ENCODE data around the gene ABCA6. TPM values are rescaled to one million over a fixed set of nuclear protein-coding genes. Genes with fewer than 3 reads are reported as not detected.
"Not testable (repeated sequence)": the region's sequence is repeated elsewhere in the genome, so short reads cannot be mapped to it uniquely, and the experiment has no call there.

Gene ABCA6
- total RNA-seq, 1 donor from 2014 or later, result 25.7 TPM

DNA sequence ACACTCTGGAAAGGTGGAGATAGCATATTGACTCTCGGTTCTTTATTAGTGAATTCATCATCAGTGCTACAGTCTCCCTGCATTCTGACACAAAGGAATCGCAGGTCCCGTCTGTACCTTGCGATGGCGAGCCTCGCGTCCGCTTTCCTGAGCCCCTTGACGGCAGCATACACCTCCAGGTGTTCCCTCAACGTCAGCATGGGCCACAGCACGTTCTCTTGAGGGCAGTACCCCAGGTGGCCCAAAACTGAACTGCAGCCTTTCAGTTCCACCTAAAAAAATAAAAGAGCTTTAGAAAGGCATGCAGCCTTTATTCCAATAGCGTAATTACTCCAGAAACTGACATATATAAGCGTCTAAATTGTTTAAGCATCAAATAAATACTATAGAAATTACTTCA is 56.8 kb downstream of the ABCA6 start:
- ATAC-seq (no peak), DNase-seq (ENCODE audit: missing footprints) (no peak)
- intact Hi-C loops (cut with DNase I), result no loop called here

DNA sequence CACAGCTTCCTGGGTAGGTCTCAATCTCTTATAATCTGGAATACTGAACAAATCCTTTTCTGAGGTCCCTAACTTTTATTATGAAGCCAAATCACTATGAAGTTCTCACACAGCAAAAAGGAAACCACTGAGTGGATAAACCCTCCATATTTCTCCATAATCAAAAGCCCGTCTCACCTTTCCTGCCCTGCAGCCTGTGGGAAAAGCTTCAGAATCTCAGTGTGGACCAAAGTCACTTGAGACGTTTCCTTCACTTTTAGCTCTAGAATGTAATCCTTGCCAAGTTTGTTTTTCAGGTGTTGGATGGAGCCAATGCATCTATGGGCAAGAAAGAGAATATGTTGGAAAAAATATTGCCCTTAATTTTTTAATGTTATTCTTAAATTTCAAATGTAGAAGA is 59.0 kb downstream of the ABCA6 start:
- DNase-seq (ENCODE audit: missing footprints), result no peak
- no peak for ATAC-seq
- intact Hi-C loops (cut with DNase I), result no loop called here

DNA sequence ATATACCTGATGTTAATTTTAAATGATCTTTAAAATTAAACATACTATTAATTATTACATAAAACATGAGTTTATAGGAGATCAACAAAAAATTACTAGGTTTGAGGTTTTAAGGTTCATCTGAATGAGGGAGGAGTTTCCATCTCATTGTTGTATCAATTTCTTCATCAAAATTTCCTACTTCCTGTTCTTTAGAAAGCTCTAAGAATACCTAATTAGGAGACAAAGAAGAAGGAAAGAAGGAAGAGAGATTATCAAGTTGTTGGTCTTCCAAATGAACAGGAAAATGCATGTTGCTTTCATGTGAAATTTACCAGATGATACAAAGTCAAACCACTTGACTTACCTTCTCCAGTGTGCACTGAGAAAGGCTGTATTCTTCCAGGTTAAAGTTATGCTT is 62.8 kb downstream of the ABCA6 start:
- intact Hi-C loops (cut with DNase I), result no loop called here
- no peak for ATAC-seq

DNA sequence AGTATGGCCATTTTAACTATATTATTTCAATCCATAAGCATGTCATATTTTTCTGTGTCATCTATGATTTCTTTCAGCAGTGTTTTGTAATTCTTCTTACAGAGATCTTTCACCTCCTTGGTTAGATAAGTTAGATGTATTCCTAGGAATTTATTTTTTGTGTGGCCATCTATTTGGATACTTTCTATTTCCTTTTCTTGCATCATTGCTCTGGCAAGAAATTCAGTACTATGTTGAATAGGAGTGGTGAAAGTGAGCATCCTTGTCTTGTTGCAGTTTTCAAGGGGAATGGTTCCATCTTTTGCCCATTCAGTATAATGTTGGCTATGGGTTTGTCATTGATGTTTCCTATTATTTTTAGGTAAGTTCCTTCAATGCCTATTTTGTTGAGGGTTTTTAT is 65.9 kb downstream of the ABCA6 start:
- ATAC-seq, result no peak
- intact Hi-C loops (cut with DNase I), result no loop called here
- DNase-seq (ENCODE audit: missing footprints), result no peak

More for the DNA sequence above, 62.8 kb downstream of the ABCA6 start:
- DNase-seq (ENCODE audit: missing footprints), result no peak

DNA sequence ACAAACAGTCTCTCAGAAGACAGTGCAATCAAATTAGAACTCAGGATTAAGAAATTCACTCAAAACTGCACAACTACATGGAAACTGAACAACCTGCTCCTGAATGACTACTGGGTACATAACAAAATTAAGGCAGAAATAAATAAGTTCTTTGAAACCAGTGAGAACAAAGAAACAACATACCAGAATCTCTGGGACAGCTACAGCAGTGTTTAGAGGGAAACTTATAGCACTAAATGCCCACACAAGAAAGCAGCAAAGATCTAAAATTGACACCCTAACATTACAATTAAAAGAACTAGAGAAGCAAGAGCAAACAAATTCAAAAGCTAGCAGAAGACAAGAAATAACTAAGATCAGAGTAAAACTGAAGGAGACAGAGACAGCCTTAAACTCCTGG is 68.3 kb downstream of the ABCA6 start:
- DNase-seq (ENCODE audit: missing footprints); intact Hi-C loops (cut with DNase I); ATAC-seq: not testable (repeated sequence)

DNA sequence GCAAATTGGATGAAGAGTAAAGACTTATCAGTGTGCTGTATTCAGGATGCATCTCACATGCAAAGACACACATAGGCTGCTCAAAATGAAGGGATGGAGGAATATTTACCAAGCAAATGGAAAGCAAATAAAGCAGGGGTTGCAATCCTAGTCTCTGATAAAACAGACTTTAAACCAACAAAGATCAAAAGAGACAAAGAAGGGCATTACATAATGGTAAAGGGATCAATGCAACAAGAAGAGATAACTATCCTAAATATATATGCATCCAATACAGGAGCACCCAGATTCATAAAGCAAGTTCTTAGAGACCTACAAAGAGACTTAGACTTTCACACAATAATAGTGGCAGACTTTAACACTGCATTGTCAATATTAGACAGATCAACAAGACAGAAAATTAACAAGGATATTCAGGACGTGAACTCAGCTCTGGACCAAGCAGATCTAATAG is 68.9 kb downstream of the ABCA6 start:
- intact Hi-C loops (cut with DNase I); ATAC-seq; DNase-seq (ENCODE audit: missing footprints): not testable (repeated sequence)

DNA sequence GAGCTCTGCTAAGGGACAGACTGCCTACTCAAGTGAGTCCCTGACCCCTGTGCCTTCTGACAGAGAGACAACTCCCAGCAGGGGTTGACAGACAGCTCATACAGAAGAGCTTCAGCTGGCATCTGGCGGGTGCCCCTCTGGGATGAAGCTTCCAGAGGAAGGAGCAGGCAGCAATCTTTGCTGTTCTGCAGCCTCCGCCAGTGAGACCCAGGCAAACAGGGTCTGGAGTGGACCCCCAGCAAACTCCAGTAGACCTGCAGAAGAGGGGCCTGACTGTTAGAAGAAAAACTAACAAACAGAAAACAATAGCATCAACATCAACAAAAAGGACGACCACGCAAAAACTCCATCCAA is 70.5 kb downstream of the ABCA6 start:
- DNase-seq (ENCODE audit: missing footprints); ATAC-seq; intact Hi-C loops (cut with DNase I): not testable (repeated sequence)

DNA sequence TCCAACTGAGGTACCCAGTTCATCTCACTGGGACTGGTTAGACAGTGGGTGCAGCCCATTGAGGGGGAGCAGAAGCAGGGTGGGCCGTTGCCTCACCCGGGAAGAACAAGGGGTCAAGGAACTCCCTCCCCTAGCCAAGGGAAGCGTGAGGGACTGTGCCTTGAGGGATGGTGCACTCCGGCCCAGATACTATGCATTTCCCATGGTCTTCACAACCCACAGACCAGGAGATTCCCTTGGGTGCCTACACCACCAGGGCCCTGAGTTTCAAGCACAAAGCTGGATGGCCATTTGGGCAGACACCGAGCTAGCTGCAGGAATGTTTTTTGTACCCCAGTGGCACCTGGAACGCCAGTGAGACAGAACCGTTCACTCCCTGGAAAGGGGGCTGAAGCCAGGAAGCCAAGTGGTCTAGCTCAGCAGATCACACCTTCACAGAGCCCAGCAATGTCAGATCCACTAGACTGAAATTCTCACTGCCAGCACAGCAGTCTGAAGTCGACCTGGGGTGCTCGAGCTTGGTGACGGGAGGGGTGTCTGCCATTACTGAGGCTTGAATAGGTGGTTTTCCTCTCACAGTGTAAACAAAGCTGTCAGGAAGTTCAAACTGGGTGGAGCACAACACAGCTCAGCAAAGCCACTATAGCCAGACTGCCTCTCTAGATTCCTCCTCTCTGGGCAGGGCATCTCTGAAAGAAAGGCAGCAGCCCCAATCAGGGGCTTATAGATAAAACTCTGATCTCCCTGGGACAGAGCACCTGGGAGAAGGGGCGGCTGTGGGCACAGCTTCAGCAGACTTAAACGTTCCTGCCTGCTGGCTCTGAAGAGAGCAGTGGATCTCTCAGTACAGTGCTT is 71.1 kb downstream of the ABCA6 start:
- DNase-seq (ENCODE audit: missing footprints); ATAC-seq; intact Hi-C loops (cut with DNase I): not testable (repeated sequence)

DNA sequence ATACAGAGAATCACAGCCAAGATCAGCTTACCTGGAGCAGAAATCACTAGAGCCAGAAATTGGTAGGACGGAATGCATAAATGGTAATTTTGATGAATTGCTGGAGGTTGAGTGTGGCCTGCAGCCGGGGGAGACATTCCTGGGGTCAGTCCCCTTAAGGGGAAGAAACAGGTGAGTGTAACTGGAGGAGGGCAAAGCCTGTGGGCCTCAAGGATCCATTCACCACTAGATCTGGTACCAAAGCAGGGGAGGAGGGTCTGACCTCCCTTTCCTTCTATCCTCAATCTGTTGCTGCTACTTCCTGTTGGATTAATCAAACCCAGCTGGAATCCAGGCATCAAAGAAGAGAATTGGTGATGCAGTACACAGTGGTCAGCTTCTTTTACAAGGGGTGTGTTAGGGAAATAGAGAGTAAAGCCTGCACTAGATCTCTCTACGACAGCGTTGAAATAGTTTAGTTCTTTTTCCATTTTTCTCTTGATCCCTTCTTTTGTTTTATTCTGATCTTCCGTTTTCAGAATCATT is 72.4 kb downstream of the ABCA6 start:
- ATAC-seq (no peak), DNase-seq (ENCODE audit: missing footprints) (no peak)
- intact Hi-C loops (cut with DNase I), result no loop called here

DNA sequence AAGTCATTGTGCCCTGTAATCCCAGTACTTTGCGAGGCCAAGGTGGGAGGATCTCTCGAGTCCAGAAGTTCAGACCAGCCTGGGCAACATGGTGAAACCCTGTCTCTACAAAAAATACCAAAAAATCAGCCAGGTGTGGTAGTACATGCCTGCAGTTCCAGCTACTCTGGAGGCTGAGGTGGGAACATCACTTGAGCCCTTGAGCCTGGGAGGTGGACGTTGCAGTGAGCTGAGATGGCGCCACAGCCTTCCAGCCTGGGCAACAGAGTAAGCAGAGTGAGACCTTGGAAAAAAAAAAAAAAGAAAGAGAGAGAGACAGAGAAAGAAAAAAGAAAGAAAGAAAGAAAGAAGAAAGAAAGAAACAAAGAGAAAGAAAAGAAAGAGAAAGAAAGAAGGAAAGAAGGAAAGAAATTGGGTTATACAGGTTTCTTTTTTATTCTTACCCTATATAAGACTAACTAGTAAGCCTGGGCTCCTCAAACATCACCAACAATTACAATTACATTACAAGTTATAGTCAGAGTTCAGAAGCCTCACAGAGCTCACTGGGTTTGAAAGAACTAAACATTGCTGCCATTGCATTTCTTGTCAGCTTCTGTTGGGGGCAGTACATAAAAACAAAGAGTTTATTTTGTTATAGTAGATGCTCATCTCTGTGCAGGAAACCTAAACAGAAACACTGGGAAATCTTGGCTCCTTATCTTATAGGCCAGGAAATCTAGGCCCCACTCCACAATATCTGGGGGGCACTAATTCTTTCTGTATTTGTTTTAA is 74.2 kb downstream of the ABCA6 start:
- ATAC-seq (no peak), DNase-seq (ENCODE audit: missing footprints) (no peak)
- intact Hi-C loops (cut with DNase I), result no loop called here

DNA sequence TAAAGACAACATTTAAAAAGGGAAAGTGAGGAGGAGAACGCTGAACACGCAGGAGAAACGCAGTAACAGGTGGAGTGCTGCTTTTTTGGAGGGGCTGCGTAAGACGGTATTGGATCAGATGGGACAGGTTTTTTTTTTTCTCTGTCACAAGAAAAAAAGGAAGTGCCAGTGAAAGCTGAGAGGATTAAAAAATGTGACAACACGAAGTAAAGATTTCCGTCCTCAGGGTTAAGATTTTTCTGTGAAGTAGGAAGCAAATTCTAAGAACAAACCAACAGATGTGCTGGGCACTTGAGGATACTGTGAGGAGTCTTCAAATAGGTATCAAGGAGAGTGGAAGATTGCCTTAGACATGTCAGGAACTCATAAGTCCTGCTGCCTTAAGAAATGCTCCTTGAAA is 75.2 kb downstream of the ABCA6 start:
- intact Hi-C loops (cut with DNase I), result no loop called here
- DNase-seq (ENCODE audit: missing footprints), result no peak
- no peak for ATAC-seq

DNA sequence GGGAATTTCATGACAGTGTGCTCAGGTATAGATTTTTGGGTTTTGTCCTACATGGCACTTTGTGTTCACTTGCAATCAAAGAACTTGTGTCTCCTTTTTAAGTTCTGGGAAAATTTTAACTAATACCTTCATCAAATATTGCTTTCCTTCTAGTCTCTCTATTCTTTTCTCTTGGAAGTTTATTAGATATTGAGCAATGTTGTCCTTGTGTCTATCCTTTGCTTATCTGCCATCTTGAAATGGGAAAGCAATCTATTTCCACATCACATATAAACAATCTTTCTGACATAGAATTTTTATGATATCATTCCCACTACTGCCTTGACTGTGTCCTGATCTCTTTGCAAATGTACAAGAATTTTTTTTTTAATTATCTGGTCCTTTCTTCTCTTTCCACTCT is 76.6 kb downstream of the ABCA6 start:
- intact Hi-C loops (cut with DNase I), result no loop called here
- DNase-seq (ENCODE audit: missing footprints) (no peak), ATAC-seq (no peak)

DNA sequence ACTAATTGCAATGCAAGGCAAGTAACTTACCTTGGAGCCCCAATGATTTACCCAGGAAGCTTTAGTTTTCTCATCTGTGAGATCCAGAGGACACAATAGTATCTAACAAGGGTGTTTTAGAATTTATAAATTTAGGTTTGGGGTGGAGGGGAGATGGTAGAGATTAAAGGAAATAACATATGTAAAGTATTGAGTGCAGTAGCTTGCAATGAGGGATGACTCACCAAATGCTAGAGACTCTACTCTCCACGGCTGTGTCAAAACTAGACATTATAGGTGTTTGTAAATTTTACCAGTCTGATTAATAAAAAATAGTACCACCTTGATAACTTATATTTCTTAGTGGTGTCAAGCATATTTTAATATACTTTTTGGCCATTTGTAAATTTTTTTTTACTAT is 77.2 kb downstream of the ABCA6 start:
- intact Hi-C loops (cut with DNase I), result no loop called here
- DNase-seq (ENCODE audit: missing footprints), result no peak
- ATAC-seq, result no peak

DNA sequence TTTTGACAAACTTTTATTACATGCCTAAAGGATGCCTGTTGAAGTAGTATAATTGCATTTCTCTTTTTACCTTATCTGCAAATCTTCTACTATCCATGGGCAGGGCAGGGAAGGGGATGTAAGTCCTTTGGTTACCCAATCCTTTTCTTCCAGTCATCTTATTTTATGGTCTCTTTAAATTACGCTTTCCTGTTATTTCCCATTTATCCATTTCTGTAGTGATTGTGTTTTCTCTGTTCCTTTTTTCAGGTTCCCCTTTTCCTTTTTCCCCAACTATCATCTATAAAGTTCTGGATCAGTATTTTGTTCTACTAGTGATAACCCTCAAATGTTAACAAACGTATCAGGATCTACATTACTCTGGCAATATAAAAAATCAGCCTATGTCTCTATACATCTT is 77.7 kb downstream of the ABCA6 start:
- no peak for ATAC-seq
- no peak for DNase-seq (ENCODE audit: missing footprints)
- intact Hi-C loops (cut with DNase I), result no loop called here

DNA sequence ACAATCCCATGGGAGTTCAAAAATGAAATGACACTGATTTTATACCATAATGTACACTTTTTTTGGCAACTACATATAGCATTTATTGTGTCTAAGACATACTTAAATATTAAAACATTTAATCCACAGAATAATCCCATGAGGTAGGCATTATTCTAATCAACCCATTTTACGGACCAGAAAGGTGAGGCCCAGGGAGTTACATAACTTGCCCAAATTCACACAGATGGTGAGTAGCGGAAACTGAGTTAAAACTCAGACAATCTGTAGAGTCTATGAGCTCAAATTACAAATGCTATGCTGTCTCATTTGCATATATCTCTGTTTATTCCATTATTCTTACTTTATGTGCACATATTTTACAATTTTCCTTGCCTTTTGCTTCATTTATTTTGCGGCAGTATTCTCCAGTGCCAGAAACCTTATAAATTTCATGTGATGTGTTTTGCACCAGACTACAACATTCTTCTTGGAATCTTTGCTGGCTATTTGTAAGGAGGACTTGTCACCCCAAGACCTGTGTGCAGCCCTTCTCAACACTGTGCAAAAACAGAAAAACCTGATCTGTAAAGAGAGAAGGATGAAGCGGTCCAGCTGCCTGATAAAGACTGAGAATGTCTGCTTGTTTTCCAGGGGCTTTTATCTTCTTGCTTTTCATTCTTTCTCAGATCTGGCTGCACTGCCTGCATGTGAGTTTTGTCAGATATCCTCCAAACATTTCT is 78.7 kb downstream of the ABCA6 start:
- intact Hi-C loops (cut with DNase I), result no loop called here
- peak; percentile 12 for ATAC-seq
- no peak for DNase-seq (ENCODE audit: missing footprints)

DNA sequence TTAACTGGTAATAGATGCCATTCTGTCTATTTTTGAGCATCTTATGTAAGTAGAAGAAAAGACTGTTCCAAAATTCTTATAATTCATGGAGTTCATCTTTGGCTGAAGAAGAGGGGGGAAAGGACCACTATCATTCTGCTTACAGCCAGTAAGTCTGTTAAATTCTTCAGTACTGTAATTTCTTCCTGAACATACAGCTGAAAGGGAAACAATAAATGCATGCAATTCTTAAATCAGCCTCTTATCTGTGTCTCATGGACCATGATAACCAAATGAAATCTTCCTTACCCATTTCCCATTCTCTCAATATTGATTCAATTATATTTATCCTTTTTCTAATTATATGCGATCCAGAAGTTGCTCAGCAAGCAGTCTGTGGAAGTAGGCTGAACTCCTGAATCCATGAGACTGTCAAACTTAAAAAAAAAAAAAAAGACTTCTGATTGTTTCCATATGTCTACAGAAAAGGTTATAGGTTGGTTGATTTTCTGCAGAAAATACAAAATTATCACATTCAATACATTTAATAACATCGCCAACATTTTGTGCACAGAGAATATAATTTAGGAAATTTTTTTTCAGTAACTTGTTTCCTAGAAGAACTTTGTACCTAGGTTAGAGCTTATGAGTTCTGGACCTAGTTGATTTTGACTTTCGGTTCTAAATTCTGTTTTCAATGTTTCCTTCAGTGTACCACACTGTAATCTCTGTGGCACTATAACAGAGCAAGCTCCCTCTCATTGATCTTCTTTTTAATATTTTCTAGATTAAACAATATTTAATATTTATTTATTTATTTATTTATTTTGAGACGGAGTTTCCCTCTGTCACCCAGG is 79.8 kb downstream of the ABCA6 start:
- ATAC-seq, result no peak
- intact Hi-C loops (cut with DNase I), result no loop called here

DNA sequence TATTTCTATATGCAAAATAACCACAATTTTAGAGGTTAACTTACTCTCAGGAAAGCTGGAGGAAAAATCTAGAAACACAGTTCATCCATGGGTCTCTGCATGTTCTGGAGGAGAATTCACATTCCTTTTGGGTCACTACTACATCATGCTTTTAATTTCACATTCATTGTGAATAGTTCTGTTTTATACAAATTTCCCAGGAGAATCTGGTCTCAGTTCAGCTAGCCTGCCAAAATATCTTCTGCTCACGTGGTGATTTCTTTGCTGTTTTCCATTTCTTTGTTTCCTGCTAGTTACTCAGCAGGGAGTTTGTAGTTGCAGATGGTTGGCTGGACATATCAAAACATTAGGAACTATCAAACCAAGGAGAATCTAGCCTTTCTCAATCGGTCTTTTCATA is 80.9 kb downstream of the ABCA6 start, which contains the start of gene ABCA9:
TSS of gene ABCA9 (minus strand) at position 106 of the 400 bp plus-strand sequence. CDS start 9,801 bp downstream, outside the sequence.
- DNase-seq (ENCODE audit: missing footprints) (no peak), ATAC-seq (peak; percentile 92)
- intact Hi-C loops (cut with DNase I), result no loop called here

More for the DNA sequence above, 79.8 kb downstream of the ABCA6 start:
- no peak for DNase-seq (ENCODE audit: missing footprints)
